ENCODE data around the gene XXYLT1.

- TF ChIP-seq CTCF (IDR thresholded peaks at IDR 0.05 in 2 of 3, conservative IDR thresholded peaks at IDR 0.05 in 1 of 3; ENCODE audit: control insufficient read depth in 2 of 3, extremely low read depth in 1 of 3, insufficient read depth in 1 of 3, low read depth in 3 of 3, low read length in 3 of 3) (no peak), MTA2 (IDR thresholded peaks at IDR 0.05; ENCODE audit: low read depth) (no peak), YY1 (IDR thresholded peaks at IDR 0.05; ENCODE audit: low read depth, low read length) (no peak)
These were observed 223.4 kb downstream of the XXYLT1 start for GRCh38 chr3:195047536-195047935.
